Activated naive CD4-positive, alpha-beta T cell treated with anti-CD3 and anti-CD28 coated beads, Interleukin-2, amount 50 U/mL, for 72 hours (primary cell): ENCODE data around the gene DND1. TPM values are rescaled to one million over a fixed set of nuclear protein-coding genes. Genes with fewer than 3 reads are reported as not detected.
"Not testable (repeated sequence)": the region's sequence is repeated elsewhere in the genome, so short reads cannot be mapped to it uniquely, and the experiment has no call there.

Source experiments
- ATAC-seq, 2 donors: fragments of 150-1000 bp; cut with Tn5 transposase; 2 replicates each; pipeline ENCODE4 v1.10.0; 2021; ENCODE audit warnings: mild to moderate bottlenecking in 2 of 2, moderate library complexity in 2 of 2
- DNase-seq, 2 donors: peaks; one replicate each; pipeline ENCODE4 v3.0.0; 2021 to 2022; ENCODE audit warnings: low spot score in 2 of 2
- H3K27ac Mint-ChIP-seq, 2 donors: one replicate each; pipeline ENCODE4 v1.8.0; 2022; ENCODE audit warnings: mild to moderate bottlenecking in 2 of 2, mixed read lengths in 2 of 2
- H3K36me3 Mint-ChIP-seq, 2 donors: one replicate each; pipeline ENCODE4 v1.8.0; 2022; ENCODE audit warnings: mixed read lengths in 2 of 2
- H3K9me3 Mint-ChIP-seq, 2 donors: one replicate each; pipeline ENCODE4 v1.8.0; 2022; ENCODE audit warnings: mixed read lengths in 2 of 2
- total RNA-seq, 2 donors: library from RNA; stranded (reverse); gene quantifications; one replicate each; pipeline ENCODE4 v1.2.3, GENCODE V29; 2022

DND1 gene
- total RNA-seq: 1 to 10 TPM in 1 of 2 donors, under 1 TPM in 1; 0.82 to 3.4 TPM

- peak within 1 kb of the TSS; percentile 53 to 87 for H3K27ac Mint-ChIP-seq
- ATAC-seq: peak in 1 of 2 donors; percentile 19
- no peak for DNase-seq
- H3K9me3 Mint-ChIP-seq: no peaks in the 10 kb centered on the region
- peaks cover under 1 to 7% of the 10 kb centered on the region in 2 donors for H3K36me3 Mint-ChIP-seq
Measured at GRCh38 chr5:140673187-140673976, at the start of gene DND1. DND1 (minus strand) TSS chr5:140673576; CDS start chr5:140673542, 34 bp downstream.

- not testable (repeated sequence) for H3K27ac Mint-ChIP-seq, H3K9me3 Mint-ChIP-seq, H3K36me3 Mint-ChIP-seq, ATAC-seq, DNase-seq
Measured at GRCh38 chr5:140721395-140721794, 48.0 kb upstream of the DND1 start.

- ATAC-seq: peak in 1 of 2 donors; percentile 35
- DNase-seq, H3K27ac Mint-ChIP-seq, H3K36me3 Mint-ChIP-seq, H3K9me3 Mint-ChIP-seq: not testable (repeated sequence)
Measured at GRCh38 chr5:140720738-140721137, 47.4 kb upstream of the DND1 start.

GRCh38 chr5:140718266-140718592 is 44.9 kb upstream of the DND1 start:
- no peaks in the 10 kb centered on the region for H3K36me3 Mint-ChIP-seq
- no peaks in the 10 kb centered on the region for H3K9me3 Mint-ChIP-seq
- no peak for DNase-seq
- no peak for ATAC-seq
- peak overlapping the region in 1 of 2 donors; percentile 59 for H3K27ac Mint-ChIP-seq

GRCh38 chr5:140716238-140716637 is 42.9 kb upstream of the DND1 start:
- not testable (repeated sequence) for DNase-seq, H3K27ac Mint-ChIP-seq, H3K9me3 Mint-ChIP-seq, H3K36me3 Mint-ChIP-seq, ATAC-seq

- ATAC-seq (no peak), DNase-seq (no peak)
- H3K27ac Mint-ChIP-seq: no peak overlapping the region
Measured at GRCh38 chr5:140713562-140714094, 40.3 kb upstream of the DND1 start.

GRCh38 chr5:140711794-140712193 is 38.4 kb upstream of the DND1 start:
- no peak for DNase-seq
- no peak for ATAC-seq
- Mint-ChIP-seq H3K36me3 (peaks cover 0 to 5% of the 10 kb centered on the region in 2 donors), H3K27ac (peak overlapping the region; percentile 97 to 100), H3K9me3 (no peaks in the 10 kb centered on the region)

More at GRCh38 chr5:140713562-140714094, 40.3 kb upstream of the DND1 start:
- Mint-ChIP-seq H3K9me3 (no peaks in the 10 kb centered on the region), H3K36me3 (peaks cover 0 to 5% of the 10 kb centered on the region in 2 donors)

GRCh38 chr5:140710899-140711552 is 37.6 kb upstream of the DND1 start:
- H3K27ac Mint-ChIP-seq: peak overlapping the region; percentile 97 to 100

GRCh38 chr5:140708787-140709186 is 35.4 kb upstream of the DND1 start:
- ATAC-seq, DNase-seq, H3K9me3 Mint-ChIP-seq, H3K36me3 Mint-ChIP-seq: not testable (repeated sequence)
- H3K27ac Mint-ChIP-seq: peak overlapping the region in 1 of 2 donors; percentile 97

More at GRCh38 chr5:140710899-140711552, 37.6 kb upstream of the DND1 start:
- Mint-ChIP-seq H3K9me3 (no peaks in the 10 kb centered on the region), H3K36me3 (peaks cover 0 to 5% of the 10 kb centered on the region in 2 donors)
- peak; percentile 91 to 94 for ATAC-seq
- DNase-seq: peak; percentile 89 to 90

GRCh38 chr5:140707812-140708211 is 34.4 kb upstream of the DND1 start:
- Mint-ChIP-seq H3K36me3 (peaks cover 6 to 12% of the 10 kb centered on the region in 2 donors), H3K27ac (no peak overlapping the region), H3K9me3 (no peaks in the 10 kb centered on the region)
- DNase-seq: no peak
- no peak for ATAC-seq

- H3K9me3 Mint-ChIP-seq: no peaks in the 10 kb centered on the region
- peak; percentile 97 to 99 for ATAC-seq
- H3K36me3 Mint-ChIP-seq: peaks cover 34 to 38% of the 10 kb centered on the region in 2 donors
Measured at GRCh38 chr5:140700177-140701144, 27.1 kb upstream of the DND1 start, which contains the start of gene ZMAT2. ZMAT2 (plus strand) TSS chr5:140700447; CDS start chr5:140700461, 14 bp downstream.

GRCh38 chr5:140696891-140697492 is 23.6 kb upstream of the DND1 start:
- H3K27ac Mint-ChIP-seq: no peak overlapping the region
- ATAC-seq: no peak
- no peak for DNase-seq
- H3K36me3 Mint-ChIP-seq: peaks cover 27 to 31% of the 10 kb centered on the region in 2 donors
- no peaks in the 10 kb centered on the region for H3K9me3 Mint-ChIP-seq

More at GRCh38 chr5:140700177-140701144, 27.1 kb upstream of the DND1 start, which contains the start of gene ZMAT2:
- peak within 1 kb of the TSS; percentile 96 to 99 for H3K27ac Mint-ChIP-seq
- DNase-seq: peak; percentile 84 to 90

GRCh38 chr5:140694276-140694675 is 20.9 kb upstream of the DND1 start:
- no peak overlapping the region for H3K27ac Mint-ChIP-seq
- ATAC-seq: no peak

GRCh38 chr5:140690941-140691924 is 17.9 kb upstream of the DND1 start, which contains the start of the genes HARS1 and HARS2:
HARS1 (minus strand) TSS chr5:140691370; CDS start chr5:140691304, 66 bp downstream.
HARS2 (plus strand) TSS chr5:140691455; CDS start chr5:140691649, 194 bp downstream.
- peak; percentile 95 to 97 for ATAC-seq
- H3K9me3 Mint-ChIP-seq: no peaks in the 10 kb centered on the region
- H3K27ac Mint-ChIP-seq: peak within 1 kb of the TSS; percentile 97 to 99
- DNase-seq: peak; percentile 81 to 87
- H3K36me3 Mint-ChIP-seq: peaks cover 18 to 22% of the 10 kb centered on the region in 2 donors

More at GRCh38 chr5:140694276-140694675, 20.9 kb upstream of the DND1 start:
- H3K36me3 Mint-ChIP-seq: peaks cover 23 to 33% of the 10 kb centered on the region in 2 donors
- DNase-seq: no peak
- H3K9me3 Mint-ChIP-seq: no peaks in the 10 kb centered on the region
